Esophagus squamous epithelium (tissue), 5 donors: ENCODE measurements around the gene MED7. TPM values are rescaled to one million over a fixed set of nuclear protein-coding genes. Genes with fewer than 3 reads are reported as not detected.

Experiments used
- DNase-seq: peaks from one replicate; lab custom pipeline; 2025; lab: John Stamatoyannopoulos, UW
- H3K27ac ChIP-seq, 4 donors: fragments of 200-600 bp; sonication (generic); one replicate each; pipeline ENCODE4 v1.5.1; 2016 to 2019; ENCODE audit warnings: mild to moderate bottlenecking in 1 of 4
- H3K27me3 ChIP-seq, 4 donors: fragments of 200-600 bp; sonication (generic); 1 replicate in 3 of 4; 2 replicates in 1 of 4; pipeline versions ENCODE4 v1.5.1 to v1.6.0; 2017 to 2021; ENCODE audit warnings: antibody characterized with exemption in 1 of 4
- H3K36me3 ChIP-seq, 3 donors: fragments of 200-600 bp; sonication (generic); one replicate each; pipeline ENCODE4 v1.5.1; 2016 to 2019
- H3K4me1 ChIP-seq, 3 donors: fragments of 200-600 bp; sonication (generic); one replicate each; pipeline ENCODE4 v1.5.1; 2017 to 2019
- H3K4me3 ChIP-seq, 4 donors: fragments of 200-600 bp; sonication (generic); 1 replicate in 3 of 4; 2 replicates in 1 of 4; pipeline ENCODE4 v1.5.1; 2016 to 2019; ENCODE audit warnings: mild to moderate bottlenecking in 2 of 4, moderate library complexity in 1 of 4
- H3K9me3 ChIP-seq, 3 donors: fragments of 200-600 bp; sonication (generic); one replicate each; pipeline ENCODE4 v1.5.1; 2016 to 2019
- POLR2A ChIP-seq, 4 donors: fragments of 450-650 bp; IDR thresholded peaks; one replicate each; pipeline ENCODE4 v1.6.1; 2017; ENCODE audit warnings: antibody characterized with exemption in 4 of 4, mild to moderate bottlenecking in 4 of 4, moderate library complexity in 3 of 4
- WGBS, 2 donors: methylation state at CpG; one replicate each; pipeline ENCODE4 v1.1.5; 2018; 5-methylcytosine and 5-hydroxymethylcytosine counted together
- intact Hi-C: fragments of 100-400 bp; cut with DNase I; formaldehyde crosslinking; loops from one replicate; pipeline ENCODE4 v1.15.0; 2022
- total RNA-seq, 4 donors: library from RNA; depleted of rRNA; stranded (reverse); fragments of >200 nt; gene quantifications; one replicate each; pipeline ENCODE4 v1.1.0, GENCODE V29; 2016
- TF ChIP-seq, protein P1 (sequence below), 6 experiments: fragments of 450-650 bp in 4 of 6; fragments of 200-600 bp in 2 of 6; sonication (generic) in 2 of 6; IDR thresholded peaks; one replicate each; pipeline ENCODE4 v1.5.1; 2016 to 2019; ENCODE audit warnings: antibody characterized with exemption in 6 of 6, mild to moderate bottlenecking in 4 of 6, moderate library complexity in 4 of 6
- donor health status: DM: yes; HTN: yes; CAD: no.

The MED7 gene
- total RNA-seq, 4 donors from 2014 or later, result 4.7 to 8.3 (median 6.9) TPM

DNA sequence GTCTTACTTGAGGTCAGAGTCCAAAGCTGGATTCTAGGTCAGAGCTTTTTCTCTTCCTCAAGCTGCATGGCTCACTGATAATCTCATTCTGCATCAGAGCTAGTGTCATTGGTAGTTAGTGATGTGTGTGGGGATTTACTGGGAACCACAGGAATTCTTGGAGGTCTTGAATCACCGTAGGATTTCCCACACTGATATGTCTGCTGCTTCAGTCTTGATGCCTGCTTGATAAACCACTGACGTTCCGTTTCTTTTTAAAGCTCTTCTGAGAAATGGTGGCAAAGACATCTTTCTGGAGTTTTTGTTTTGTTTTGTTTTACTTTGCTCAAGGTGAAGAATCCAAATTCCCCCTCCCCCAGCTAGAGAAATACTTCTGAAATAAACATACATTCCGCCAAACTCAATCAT, 24.6 kb upstream of the MED7 start:
- no peak overlapping the region for H3K27ac ChIP-seq
- no peaks in the 10 kb centered on the region for H3K36me3 ChIP-seq
- H3K27me3 ChIP-seq, result peaks cover 0 to 14% (median 0%) of the 10 kb centered on the region in 4 donors
- H3K4me1 ChIP-seq, result no peaks in the 10 kb centered on the region
- H3K9me3 ChIP-seq, result no peaks in the 10 kb centered on the region
- TF ChIP-seq, protein P1, sequence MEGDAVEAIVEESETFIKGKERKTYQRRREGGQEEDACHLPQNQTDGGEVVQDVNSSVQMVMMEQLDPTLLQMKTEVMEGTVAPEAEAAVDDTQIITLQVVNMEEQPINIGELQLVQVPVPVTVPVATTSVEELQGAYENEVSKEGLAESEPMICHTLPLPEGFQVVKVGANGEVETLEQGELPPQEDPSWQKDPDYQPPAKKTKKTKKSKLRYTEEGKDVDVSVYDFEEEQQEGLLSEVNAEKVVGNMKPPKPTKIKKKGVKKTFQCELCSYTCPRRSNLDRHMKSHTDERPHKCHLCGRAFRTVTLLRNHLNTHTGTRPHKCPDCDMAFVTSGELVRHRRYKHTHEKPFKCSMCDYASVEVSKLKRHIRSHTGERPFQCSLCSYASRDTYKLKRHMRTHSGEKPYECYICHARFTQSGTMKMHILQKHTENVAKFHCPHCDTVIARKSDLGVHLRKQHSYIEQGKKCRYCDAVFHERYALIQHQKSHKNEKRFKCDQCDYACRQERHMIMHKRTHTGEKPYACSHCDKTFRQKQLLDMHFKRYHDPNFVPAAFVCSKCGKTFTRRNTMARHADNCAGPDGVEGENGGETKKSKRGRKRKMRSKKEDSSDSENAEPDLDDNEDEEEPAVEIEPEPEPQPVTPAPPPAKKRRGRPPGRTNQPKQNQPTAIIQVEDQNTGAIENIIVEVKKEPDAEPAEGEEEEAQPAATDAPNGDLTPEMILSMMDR (IDR thresholded peaks at IDR 0.05), result no peak
- no peak for TF ChIP-seq POLR2A (IDR thresholded peaks at IDR 0.05)
- WGBS, 2 donors, result 56 to 59% methylated on average over 4 of the region's 4 CpGs
- intact Hi-C loops, result no loop called here
- H3K4me3 ChIP-seq, result no peak overlapping the region
- no peak for DNase-seq

DNA sequence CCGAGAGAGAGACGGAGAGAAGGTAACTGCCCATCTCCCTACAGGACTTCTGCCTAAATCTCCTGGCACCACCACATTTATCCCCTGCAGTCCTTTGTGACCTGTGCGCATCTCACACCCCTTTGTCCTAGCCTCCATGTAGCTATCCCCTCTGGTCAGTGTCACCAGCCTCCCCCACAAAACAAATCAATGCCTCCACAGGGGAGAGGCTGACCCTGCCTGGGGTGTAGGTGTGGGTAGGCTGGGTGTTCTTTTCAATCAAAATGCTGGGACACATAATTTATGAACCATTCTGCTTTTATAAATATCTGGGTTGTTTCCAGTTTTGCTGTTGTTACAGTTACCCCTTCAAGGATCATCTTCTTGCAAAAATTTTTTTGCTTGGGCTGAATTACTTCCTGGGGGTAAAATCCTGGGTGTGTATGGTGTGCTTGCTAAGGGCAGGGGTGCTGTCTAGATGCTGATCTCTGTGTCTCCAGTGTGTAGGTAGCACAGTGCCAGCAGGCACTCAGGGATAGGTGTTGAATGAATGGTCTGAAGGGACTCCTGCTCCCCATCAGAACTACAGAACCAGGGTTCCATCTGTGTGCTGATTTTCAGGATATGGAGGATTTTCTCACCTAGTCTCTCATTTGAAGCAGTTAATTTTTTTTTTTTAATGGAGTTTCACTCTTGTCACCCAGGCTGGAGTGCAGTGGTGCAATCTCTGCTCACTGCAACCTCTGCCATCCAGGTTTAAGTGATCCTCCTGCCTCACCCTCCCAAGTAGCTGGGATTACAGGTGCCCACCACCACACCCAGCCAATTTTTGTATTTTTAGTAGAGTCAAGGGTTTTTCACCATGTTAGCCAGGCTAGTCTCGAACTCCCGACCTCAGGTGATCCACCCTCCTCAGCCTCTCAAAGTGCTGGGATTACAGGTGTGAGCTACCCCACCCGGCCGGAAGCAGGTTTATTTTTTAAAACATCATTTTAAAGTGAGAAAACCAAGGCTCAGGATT, 23.8 kb upstream of the MED7 start, which contains the start of gene GARIN3:
Gene GARIN3, minus strand, starts transcription at position 51 of the 1,000 bp plus-strand sequence. CDS start 96 bp downstream, outside the sequence.
- Histone ChIP-seq H3K27ac (no peak within 1 kb of the TSS), H3K4me3 (no peak within 1 kb of the TSS), H3K9me3 (no peaks in the 10 kb centered on the region), H3K36me3 (no peaks in the 10 kb centered on the region), H3K4me1 (no peaks in the 10 kb centered on the region), H3K27me3 (peaks cover 0 to 14% (median 0%) of the 10 kb centered on the region in 4 donors)
- TF ChIP-seq, protein P1 (IDR thresholded peaks at IDR 0.05), result no peak
- no peak for TF ChIP-seq POLR2A (IDR thresholded peaks at IDR 0.05)
- intact Hi-C loops, result no loop called here
- no peak for DNase-seq
- 77 to 85% methylated on average over 6 to 7 of the region's 7 CpGs for WGBS, 2 donors

DNA sequence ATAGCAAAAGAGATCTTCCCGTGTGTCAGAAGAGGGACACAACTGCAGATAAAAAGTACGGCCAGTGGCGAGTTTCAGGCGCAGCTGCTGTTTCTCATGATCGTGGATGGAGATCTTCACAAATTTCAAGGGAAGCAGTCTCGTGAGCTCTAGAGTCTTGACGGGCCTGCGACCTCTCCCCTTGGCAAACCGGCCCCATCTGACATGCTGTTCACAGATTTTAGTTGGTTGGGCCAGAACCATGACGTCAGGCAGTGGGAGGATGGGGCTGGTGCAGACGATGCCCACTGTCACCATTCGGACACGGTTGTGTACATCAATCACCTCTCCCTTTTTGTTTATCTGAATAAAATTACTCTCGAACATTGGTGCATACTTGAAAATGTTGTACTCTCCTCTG, 23.0 kb upstream of the MED7 start:
- no peaks in the 10 kb centered on the region for H3K4me1 ChIP-seq
- no peak overlapping the region for H3K4me3 ChIP-seq
- no peak for TF ChIP-seq POLR2A (IDR thresholded peaks at IDR 0.05)
- TF ChIP-seq, protein P1 (IDR thresholded peaks at IDR 0.05), result no peak
- intact Hi-C loops, result no loop called here
- no peak overlapping the region for H3K27ac ChIP-seq
- no peak for DNase-seq
- H3K27me3 ChIP-seq, result peaks cover 0 to 14% (median 0%) of the 10 kb centered on the region in 4 donors
- no peaks in the 10 kb centered on the region for H3K9me3 ChIP-seq
- no peaks in the 10 kb centered on the region for H3K36me3 ChIP-seq
- 78 to 83% methylated on average over 5 to 13 of the region's 14 CpGs for WGBS, 2 donors

DNA sequence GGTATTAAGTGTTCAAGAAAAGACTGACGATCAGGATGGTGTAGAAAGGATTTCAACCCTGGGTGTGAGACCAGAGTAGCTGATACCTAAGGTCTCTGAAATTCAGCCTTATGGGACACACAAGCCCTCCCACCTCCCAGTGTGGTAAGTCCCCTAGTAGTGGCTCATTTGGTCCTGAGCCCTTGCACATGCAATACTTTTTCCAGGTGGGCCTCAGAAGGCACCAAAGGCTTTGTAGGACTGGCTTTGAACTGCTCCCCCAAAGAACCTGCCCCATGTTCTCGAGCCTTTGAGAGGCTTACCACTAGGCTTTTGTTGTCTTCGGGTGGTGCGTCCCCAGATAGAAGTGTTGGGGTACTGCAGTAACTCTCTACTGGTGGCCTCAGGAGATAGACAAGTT, 22.6 kb upstream of the MED7 start:
- Histone ChIP-seq H3K9me3 (no peaks in the 10 kb centered on the region), H3K27me3 (peaks cover 0 to 14% (median 0%) of the 10 kb centered on the region in 4 donors), H3K27ac (no peak overlapping the region), H3K36me3 (no peaks in the 10 kb centered on the region), H3K4me1 (no peaks in the 10 kb centered on the region), H3K4me3 (no peak overlapping the region)
- intact Hi-C loops, result no loop called here
- 63 to 64% methylated on average over 1 to 2 of the region's 4 CpGs for WGBS, 2 donors
- TF ChIP-seq POLR2A (IDR thresholded peaks at IDR 0.05), result no peak
- TF ChIP-seq, protein P1 (IDR thresholded peaks at IDR 0.05), result no peak
- no peak for DNase-seq

DNA sequence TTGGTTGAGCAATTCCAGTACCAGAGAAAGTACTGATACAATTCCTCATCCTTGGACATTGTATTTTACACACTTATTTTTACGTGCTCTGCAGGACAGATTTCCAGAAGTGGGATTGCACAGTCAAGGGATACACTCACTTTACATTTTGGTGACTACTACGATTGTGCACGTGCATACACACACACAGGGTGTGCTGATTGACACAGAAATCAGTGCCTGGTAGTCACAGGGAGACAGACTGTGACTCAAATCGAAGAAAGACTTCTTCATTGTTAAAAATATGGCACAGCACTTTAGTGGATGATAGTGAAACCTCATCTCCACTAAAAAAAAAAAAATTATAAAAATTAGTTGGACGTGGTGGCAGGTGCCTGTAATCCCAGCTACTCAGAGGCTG, 21.9 kb upstream of the MED7 start:
- WGBS, 2 donors, result 62 to 64% methylated on average over 5 of the region's 5 CpGs
- intact Hi-C loops, result no loop called here

More for the DNA sequence above, 21.9 kb upstream of the MED7 start:
- no peak for DNase-seq
- H3K4me1 ChIP-seq, result no peaks in the 10 kb centered on the region
- H3K9me3 ChIP-seq, result no peaks in the 10 kb centered on the region
- TF ChIP-seq, protein P1 (IDR thresholded peaks at IDR 0.05), result no peak
- TF ChIP-seq POLR2A (IDR thresholded peaks at IDR 0.05), result no peak
- H3K4me3 ChIP-seq, result no peak overlapping the region
- H3K27me3 ChIP-seq, result peaks cover 0 to 14% (median 0%) of the 10 kb centered on the region in 4 donors
- no peak overlapping the region for H3K27ac ChIP-seq
- no peaks in the 10 kb centered on the region for H3K36me3 ChIP-seq
